ENCODE data around the gene FAM186B.
"Not testable (repeated sequence)": the region's sequence is repeated elsewhere in the genome, so short reads cannot be mapped to it uniquely, and the experiment has no call there.

The FAM186B gene

GRCh38 chr12:49605539-49605938 is at the start of gene FAM186B:
Gene FAM186B (minus strand): TSS chr12:49605639. CDS start chr12:49605477, 162 bp downstream.
- not testable (repeated sequence) for DNase-seq (ENCODE audit: low read depth); H3K4me3 ChIP-seq (ENCODE audit: control insufficient read depth, low read depth, low read length)

DNA sequence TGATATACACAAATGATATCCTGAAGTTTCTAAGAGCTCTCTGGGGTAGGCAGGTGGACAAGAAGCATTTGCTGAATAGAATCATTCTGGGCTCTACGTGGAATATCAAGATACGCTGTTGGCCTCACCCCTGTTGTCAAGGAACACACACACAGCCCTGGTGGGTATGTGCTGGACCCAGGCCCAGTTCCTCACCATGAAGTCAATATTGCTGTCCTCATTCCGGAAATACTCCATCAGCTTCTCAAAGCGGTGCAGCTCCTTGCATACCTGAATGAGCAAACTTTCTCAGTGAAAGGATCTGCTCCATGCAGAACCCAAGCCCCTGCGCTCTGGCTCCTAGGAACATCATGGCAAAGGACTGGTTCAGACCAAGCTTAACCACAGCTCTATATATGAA is 49.3 kb upstream of the FAM186B start:
- H3K4me3 ChIP-seq (ENCODE audit: control insufficient read depth, low read depth, low read length) = no peak overlapping the region
- TF ChIP-seq CTCF (IDR thresholded peaks at IDR 0.05; ENCODE audit: control insufficient read depth, insufficient read depth, low read depth, low read length, missing control alignments) = no peak
- no peak for DNase-seq (ENCODE audit: low read depth)

GRCh38 chr12:49652921-49653520 is 47.6 kb upstream of the FAM186B start:
- no peak for DNase-seq (ENCODE audit: low read depth)
- no peak for TF ChIP-seq CTCF (IDR thresholded peaks at IDR 0.05; ENCODE audit: control insufficient read depth, insufficient read depth, low read depth, low read length, missing control alignments)

GRCh38 chr12:49651855-49652254 is 46.4 kb upstream of the FAM186B start:
- no peak for DNase-seq (ENCODE audit: low read depth)
- no peak overlapping the region for H3K4me3 ChIP-seq (ENCODE audit: control insufficient read depth, low read depth, low read length)
- no peak for TF ChIP-seq CTCF (IDR thresholded peaks at IDR 0.05; ENCODE audit: control insufficient read depth, insufficient read depth, low read depth, low read length, missing control alignments)

More at GRCh38 chr12:49652921-49653520, 47.6 kb upstream of the FAM186B start:
- no peak overlapping the region for H3K4me3 ChIP-seq (ENCODE audit: control insufficient read depth, low read depth, low read length)

- H3K4me3 ChIP-seq (ENCODE audit: control insufficient read depth, low read depth, low read length) = no peak overlapping the region
- no peak for DNase-seq (ENCODE audit: low read depth)
- TF ChIP-seq CTCF (IDR thresholded peaks at IDR 0.05; ENCODE audit: control insufficient read depth, insufficient read depth, low read depth, low read length, missing control alignments) = no peak
Observed at GRCh38 chr12:49649892-49650291, 44.5 kb upstream of the FAM186B start.

GRCh38 chr12:49649445-49649844 is 44.0 kb upstream of the FAM186B start:
- H3K4me3 ChIP-seq (ENCODE audit: control insufficient read depth, low read depth, low read length) = no peak overlapping the region
- no peak for DNase-seq (ENCODE audit: low read depth)
- TF ChIP-seq CTCF (IDR thresholded peaks at IDR 0.05; ENCODE audit: control insufficient read depth, insufficient read depth, low read depth, low read length, missing control alignments) = no peak

GRCh38 chr12:49648712-49649003 is 43.2 kb upstream of the FAM186B start:
- no peak overlapping the region for H3K4me3 ChIP-seq (ENCODE audit: control insufficient read depth, low read depth, low read length)
- no peak for TF ChIP-seq CTCF (IDR thresholded peaks at IDR 0.05; ENCODE audit: control insufficient read depth, insufficient read depth, low read depth, low read length, missing control alignments)
- DNase-seq (ENCODE audit: low read depth) = no peak

Measured in AG09309 (cell line).